GM12801 (cell line): Measurements from ENCODE around the gene CYP2A13.

Experiments used
- CTCF ChIP-seq: IDR thresholded peaks from one replicate; pipeline ENCODE4 v1.5.1; 2011; ENCODE audit warnings: control low read depth; ENCODE audit not compliant: insufficient read length; ENCODE audit errors: extremely low read depth

Gene CYP2A13

GRCh38 chr19:41112728-41113290 is 24.6 kb downstream of the CYP2A13 start:
- TF ChIP-seq CTCF = no peak

GRCh38 chr19:41114132-41114531 is 25.9 kb downstream of the CYP2A13 start, which contains the start of gene CYP2F1:
CYP2F1 (plus strand) TSS chr19:41114432; CDS start chr19:41116189, 1,757 bp downstream.
- TF ChIP-seq CTCF = no peak

GRCh38 chr19:41116261-41116660 is 28.0 kb downstream of the CYP2A13 start:
- no peak for TF ChIP-seq CTCF

GRCh38 chr19:41123716-41124294 is 35.6 kb downstream of the CYP2A13 start:
- no peak for TF ChIP-seq CTCF

- TF ChIP-seq CTCF = no peak
Observed at GRCh38 chr19:41128692-41129091, 40.4 kb downstream of the CYP2A13 start.

DNA sequence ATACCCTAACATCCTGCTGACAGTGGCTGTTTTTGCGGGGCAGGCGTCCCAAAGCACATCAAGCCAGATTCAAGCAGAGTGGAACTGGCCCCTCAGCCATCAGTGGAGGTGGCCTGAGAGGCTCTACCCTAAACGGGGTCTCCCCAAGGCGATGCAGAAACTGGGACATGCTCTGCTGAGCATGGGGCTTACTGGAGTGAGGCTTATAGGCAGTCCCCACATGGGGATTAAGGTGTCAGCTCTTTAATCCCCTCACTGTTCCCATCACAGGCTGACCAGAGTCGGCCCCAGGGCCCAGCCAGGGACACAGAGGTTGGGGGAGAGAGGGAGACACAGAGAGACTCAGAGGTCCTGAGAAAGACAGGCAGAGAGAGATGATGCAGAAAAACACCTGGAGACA is 42.9 kb downstream of the CYP2A13 start:
- no peak for TF ChIP-seq CTCF

DNA sequence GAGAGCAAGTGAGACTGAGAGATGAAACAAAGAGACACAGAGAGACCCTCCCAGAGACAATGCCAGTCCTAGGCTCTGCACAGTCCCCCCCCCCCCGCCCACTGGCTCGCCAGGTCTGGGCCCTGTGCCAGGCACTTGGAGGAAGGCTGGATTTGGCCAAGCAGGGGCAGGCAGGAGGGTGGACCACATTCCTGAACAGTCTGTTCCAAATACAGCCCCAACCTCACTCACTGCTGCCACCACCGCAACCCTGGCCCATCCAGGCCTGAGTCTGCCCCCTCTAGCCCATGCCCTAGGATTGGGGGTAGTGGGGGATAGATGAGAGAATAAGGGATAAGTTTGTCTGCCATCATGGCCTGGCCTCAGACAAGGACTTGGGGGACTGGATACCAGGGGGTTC is 45.0 kb downstream of the CYP2A13 start:
- TF ChIP-seq CTCF = no peak
